ENCODE measurements around the gene LOC101059915.

The LOC101059915 gene

GRCh38 chrX:71667328-71668247 lies at the start of gene LOC101059915:
Gene LOC101059915 (plus strand): TSS chrX:71667546.
- H3K4me3 ChIP-seq: no peak within 1 kb of the TSS
- H3K36me3 ChIP-seq (ENCODE audit: low read depth): no peaks in the 10 kb centered on the region
- peak in 1 of 3 donors; percentile 48 for DNase-seq
- TF ChIP-seq, protein P1, sequence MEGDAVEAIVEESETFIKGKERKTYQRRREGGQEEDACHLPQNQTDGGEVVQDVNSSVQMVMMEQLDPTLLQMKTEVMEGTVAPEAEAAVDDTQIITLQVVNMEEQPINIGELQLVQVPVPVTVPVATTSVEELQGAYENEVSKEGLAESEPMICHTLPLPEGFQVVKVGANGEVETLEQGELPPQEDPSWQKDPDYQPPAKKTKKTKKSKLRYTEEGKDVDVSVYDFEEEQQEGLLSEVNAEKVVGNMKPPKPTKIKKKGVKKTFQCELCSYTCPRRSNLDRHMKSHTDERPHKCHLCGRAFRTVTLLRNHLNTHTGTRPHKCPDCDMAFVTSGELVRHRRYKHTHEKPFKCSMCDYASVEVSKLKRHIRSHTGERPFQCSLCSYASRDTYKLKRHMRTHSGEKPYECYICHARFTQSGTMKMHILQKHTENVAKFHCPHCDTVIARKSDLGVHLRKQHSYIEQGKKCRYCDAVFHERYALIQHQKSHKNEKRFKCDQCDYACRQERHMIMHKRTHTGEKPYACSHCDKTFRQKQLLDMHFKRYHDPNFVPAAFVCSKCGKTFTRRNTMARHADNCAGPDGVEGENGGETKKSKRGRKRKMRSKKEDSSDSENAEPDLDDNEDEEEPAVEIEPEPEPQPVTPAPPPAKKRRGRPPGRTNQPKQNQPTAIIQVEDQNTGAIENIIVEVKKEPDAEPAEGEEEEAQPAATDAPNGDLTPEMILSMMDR (IDR thresholded peaks at IDR 0.05): no peak
- no peak for ATAC-seq
- intact Hi-C loops (cut with DNase I, micrococcal nuclease): no loop called here
- H3K4me1 ChIP-seq (ENCODE audit: low read depth): no peaks in the 10 kb centered on the region
- no peaks in the 10 kb centered on the region for H3K9me3 ChIP-seq

DNA sequence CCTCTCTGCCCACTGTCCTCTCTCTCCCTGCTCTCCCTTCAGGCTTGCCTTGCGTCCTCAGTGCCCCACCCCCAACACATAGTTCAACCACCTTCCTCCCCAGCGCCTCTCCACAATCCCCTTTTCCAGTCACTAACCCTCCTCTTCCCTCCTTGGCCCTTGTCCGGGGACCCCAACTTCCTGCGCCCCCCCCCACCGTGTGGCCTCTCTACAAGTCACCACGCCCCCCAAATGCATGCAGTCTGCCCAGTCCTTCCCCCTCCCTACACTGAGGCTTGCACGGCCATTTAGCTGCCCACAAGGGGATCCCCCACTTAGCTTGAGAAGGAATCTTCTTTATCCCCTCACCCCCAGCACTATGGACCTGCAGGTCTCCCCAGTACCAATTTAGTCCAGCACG lies 49.6 kb upstream of the LOC101059915 start:
- ATAC-seq: peak; percentile 18
- TF ChIP-seq, protein P1 (IDR thresholded peaks at IDR 0.05): no peak
- DNase-seq: peak in 1 of 3 donors; percentile 50
- intact Hi-C loops (cut with DNase I, micrococcal nuclease): no loop called here
- no peaks in the 10 kb centered on the region for H3K36me3 ChIP-seq (ENCODE audit: low read depth)
- no peak overlapping the region for H3K4me3 ChIP-seq
- peaks cover 6% of the 10 kb centered on the region for H3K4me1 ChIP-seq (ENCODE audit: low read depth)
- H3K9me3 ChIP-seq: no peaks in the 10 kb centered on the region

- H3K4me1 ChIP-seq (ENCODE audit: low read depth): peaks cover 12% of the 10 kb centered on the region
- no peaks in the 10 kb centered on the region for H3K9me3 ChIP-seq
- intact Hi-C loops (cut with DNase I, micrococcal nuclease): no loop called here
- no peaks in the 10 kb centered on the region for H3K36me3 ChIP-seq (ENCODE audit: low read depth)
- DNase-seq (peak in 2 of 3 donors; percentile 35 to 62), ATAC-seq (no peak)
- no peak within 1 kb of the TSS for H3K4me3 ChIP-seq
- TF ChIP-seq, protein P1 (IDR thresholded peaks at IDR 0.05): no peak
These were observed 49.0 kb upstream of the LOC101059915 start, which contains the start of gene CXCR3 for GRCh38 chrX:71618303-71618721. Gene CXCR3 (minus strand): TSS chrX:71618511. CDS start chrX:71618449, 62 bp downstream.

- Histone ChIP-seq H3K9me3 (no peaks in the 10 kb centered on the region), H3K4me1 (ENCODE audit: low read depth) (peaks cover 17% of the 10 kb centered on the region), H3K36me3 (ENCODE audit: low read depth) (no peaks in the 10 kb centered on the region), H3K4me3 (no peak overlapping the region)
- no peak for DNase-seq
- intact Hi-C loops (cut with DNase I, micrococcal nuclease): no loop called here
- no peak for ATAC-seq
- TF ChIP-seq, protein P1 (IDR thresholded peaks at IDR 0.05): no peak
These were observed 48.6 kb upstream of the LOC101059915 start for GRCh38 chrX:71618787-71619186.

GRCh38 chrX:71619193-71619592 lies 48.2 kb upstream of the LOC101059915 start:
- Histone ChIP-seq H3K9me3 (no peaks in the 10 kb centered on the region), H3K4me1 (ENCODE audit: low read depth) (peaks cover 21% of the 10 kb centered on the region), H3K4me3 (no peak overlapping the region), H3K36me3 (ENCODE audit: low read depth) (no peaks in the 10 kb centered on the region)
- intact Hi-C loops (cut with DNase I, micrococcal nuclease): no loop called here
- no peak for ATAC-seq
- no peak for DNase-seq
- TF ChIP-seq, protein P1 (IDR thresholded peaks at IDR 0.05): no peak

Data from mucosa of descending colon (tissue), 3 donors.